ENCODE results near the gene GLRX3.
A peak's percentile ranks its signal among the peaks of the same experiment; 100 is the strongest.

GRCh38 chr10:130111113-130111851 is 24.9 kb upstream of the GLRX3 start:
- TF ChIP-seq, protein P1, sequence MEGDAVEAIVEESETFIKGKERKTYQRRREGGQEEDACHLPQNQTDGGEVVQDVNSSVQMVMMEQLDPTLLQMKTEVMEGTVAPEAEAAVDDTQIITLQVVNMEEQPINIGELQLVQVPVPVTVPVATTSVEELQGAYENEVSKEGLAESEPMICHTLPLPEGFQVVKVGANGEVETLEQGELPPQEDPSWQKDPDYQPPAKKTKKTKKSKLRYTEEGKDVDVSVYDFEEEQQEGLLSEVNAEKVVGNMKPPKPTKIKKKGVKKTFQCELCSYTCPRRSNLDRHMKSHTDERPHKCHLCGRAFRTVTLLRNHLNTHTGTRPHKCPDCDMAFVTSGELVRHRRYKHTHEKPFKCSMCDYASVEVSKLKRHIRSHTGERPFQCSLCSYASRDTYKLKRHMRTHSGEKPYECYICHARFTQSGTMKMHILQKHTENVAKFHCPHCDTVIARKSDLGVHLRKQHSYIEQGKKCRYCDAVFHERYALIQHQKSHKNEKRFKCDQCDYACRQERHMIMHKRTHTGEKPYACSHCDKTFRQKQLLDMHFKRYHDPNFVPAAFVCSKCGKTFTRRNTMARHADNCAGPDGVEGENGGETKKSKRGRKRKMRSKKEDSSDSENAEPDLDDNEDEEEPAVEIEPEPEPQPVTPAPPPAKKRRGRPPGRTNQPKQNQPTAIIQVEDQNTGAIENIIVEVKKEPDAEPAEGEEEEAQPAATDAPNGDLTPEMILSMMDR (IDR thresholded peaks at IDR 0.05), result no peak
- TF ChIP-seq POLR2A (IDR thresholded peaks at IDR 0.05), result peak in 1 of 2 donors; percentile 61

Measured in uterus (tissue), 2 donors.